Left renal cortex interstitium (tissue), 4 donors: ENCODE data around the gene CFTR. TPM values are rescaled to one million over a fixed set of nuclear protein-coding genes. Genes with fewer than 3 reads are reported as not detected.

Experiments
- DNase-seq, 4 donors: peaks; one replicate each; pipeline ENCODE4 v3.0.0-alpha.2; 2013; ENCODE audit warnings: low read depth in 4 of 4, low spot score in 2 of 4, missing footprints in 1 of 4
- polyA plus RNA-seq, 4 donors: library from polyadenylated mRNA; unstranded; fragments of 120-200 nt; gene quantifications; one replicate each; pipeline ENCODE4 v1.2.1, GENCODE V29; 2013; ENCODE audit not compliant: insufficient read length in 4 of 4

CFTR gene
- polyA plus RNA-seq, 4 donors, result 2.1 to 11.1 (median 4.5) TPM

DNA sequence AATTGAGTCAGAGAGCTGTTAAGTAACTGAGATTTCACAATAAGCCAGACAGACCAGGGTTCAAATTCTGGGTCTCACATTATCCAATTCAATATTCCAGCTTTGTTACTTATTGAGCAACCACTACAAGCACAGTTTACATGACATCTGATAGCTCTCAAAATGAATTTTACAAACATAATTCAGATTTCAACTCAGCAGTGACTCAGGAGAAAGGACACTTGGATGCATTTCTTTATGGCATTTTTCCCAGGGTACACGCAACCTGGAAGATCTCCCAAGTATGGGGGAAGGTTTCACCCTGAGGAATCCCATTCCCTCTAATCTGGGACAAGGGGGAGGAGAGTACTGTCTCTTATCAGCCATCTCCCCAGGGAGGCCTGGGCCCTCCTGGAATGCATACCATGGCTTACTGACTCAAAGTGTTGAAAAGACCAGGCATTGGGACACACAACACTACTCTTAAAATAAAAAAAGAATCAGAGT, 102.4 kb downstream of the CFTR start:
- no peak for DNase-seq

DNA sequence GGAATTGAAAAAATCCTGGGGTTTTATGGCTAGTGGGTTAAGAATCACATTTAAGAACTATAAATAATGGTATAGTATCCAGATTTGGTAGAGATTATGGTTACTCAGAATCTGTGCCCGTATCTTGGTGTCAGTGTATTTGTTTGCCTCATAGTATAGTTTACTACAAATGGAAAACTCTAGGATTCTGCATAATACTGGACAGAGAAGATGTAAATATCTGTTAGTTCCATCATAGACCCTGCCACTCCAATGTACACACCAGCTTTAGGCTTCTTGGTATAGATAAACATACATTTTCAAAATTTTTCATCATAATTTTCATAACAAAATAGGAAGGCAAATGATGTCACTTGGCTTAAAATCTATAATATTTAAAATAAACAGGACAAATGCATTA, 108.1 kb downstream of the CFTR start:
- no peak for DNase-seq

DNA sequence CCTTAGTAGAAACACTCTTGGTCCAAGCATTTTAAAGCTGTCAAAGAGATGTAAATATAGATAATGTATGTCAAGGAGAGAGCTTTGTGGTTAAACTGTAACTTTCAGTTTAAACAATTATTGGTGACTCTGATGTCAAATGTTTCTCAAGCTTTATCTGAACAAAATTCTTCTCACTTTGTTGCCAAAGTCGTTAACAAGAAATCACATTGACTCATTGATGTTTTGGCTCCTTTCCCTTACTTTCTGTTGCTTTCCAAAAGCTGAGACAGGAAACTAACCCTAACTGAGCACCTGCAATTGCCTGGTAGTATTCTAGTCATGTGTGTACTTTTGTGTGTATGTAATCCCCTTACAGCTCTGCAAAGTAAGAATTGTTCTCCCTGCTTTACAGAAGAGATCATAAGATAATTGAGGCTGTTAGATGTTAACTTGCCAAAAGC, 108.5 kb downstream of the CFTR start:
- DNase-seq, result no peak

DNA sequence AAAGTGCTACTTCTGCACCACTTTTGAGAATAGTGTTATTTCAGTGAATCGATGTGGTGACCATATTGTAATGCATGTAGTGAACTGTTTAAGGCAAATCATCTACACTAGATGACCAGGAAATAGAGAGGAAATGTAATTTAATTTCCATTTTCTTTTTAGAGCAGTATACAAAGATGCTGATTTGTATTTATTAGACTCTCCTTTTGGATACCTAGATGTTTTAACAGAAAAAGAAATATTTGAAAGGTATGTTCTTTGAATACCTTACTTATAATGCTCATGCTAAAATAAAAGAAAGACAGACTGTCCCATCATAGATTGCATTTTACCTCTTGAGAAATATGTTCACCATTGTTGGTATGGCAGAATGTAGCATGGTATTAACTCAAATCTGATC, 110.4 kb downstream of the CFTR start:
- DNase-seq, result no peak

DNA sequence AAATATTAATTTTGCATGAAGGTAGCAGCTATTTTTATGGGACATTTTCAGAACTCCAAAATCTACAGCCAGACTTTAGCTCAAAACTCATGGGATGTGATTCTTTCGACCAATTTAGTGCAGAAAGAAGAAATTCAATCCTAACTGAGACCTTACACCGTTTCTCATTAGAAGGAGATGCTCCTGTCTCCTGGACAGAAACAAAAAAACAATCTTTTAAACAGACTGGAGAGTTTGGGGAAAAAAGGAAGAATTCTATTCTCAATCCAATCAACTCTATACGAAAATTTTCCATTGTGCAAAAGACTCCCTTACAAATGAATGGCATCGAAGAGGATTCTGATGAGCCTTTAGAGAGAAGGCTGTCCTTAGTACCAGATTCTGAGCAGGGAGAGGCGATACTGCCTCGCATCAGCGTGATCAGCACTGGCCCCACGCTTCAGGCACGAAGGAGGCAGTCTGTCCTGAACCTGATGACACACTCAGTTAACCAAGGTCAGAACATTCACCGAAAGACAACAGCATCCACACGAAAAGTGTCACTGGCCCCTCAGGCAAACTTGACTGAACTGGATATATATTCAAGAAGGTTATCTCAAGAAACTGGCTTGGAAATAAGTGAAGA, 112.3 kb downstream of the CFTR start:
- no peak for DNase-seq

DNA sequence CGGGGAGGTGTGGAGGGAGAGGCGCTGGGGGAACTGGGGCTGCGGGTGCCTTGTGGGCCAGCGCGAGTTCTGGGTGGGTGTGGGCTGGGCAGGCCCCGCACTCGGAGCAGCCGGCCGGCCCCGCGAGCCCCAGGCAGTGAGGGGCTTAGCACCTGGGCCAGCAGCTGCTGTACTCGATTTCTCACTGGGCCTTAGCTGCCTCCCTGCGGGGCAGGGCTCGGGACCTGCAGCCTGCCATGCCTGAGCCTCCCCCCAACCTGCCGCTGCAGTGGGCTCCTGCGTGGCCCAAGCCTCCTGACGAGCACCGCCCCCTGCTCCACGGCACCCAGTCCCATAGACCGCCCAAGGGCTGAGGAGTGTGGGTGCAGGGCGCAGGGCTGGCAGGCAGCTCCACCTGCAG, 116.3 kb downstream of the CFTR start:
- DNase-seq, result no peak

DNA sequence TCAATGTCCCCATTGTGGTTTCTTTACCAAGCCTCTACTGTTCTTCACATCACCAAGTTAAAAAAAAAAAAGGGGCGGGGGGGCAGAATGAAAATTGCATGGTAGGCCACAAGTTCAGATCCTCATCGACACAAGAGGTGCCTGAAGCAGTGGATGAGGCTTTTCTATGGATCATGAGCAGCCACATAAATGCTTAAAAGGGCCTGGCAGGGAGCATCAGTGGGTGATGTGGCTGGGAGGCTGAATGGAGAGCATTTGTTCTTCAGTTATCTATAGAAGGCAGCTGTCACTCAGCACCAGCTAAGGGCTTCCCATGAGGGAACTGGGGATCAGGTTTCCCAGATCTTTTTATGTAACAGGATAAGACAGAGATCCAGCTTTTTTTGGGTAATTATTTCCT, 117.9 kb downstream of the CFTR start:
- no peak for DNase-seq

DNA sequence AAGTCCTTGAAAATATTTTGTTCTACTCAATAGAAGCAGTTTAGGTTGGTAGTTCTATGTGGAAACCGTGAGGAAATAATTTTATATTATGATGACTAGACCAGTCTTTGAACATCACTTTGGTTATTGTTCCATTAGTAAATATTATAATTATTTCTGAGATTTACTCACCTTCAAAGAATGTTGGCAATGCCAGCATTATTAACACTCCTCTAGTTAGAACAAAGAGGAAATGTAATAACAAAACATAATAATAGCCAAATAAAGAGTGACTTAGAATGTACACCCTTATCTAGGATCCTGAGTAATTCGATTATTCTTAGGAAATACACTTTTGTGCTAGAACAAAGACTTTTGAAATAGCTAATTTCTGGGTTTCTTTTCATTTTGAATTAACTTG, 121.1 kb downstream of the CFTR start:
- no peak for DNase-seq

DNA sequence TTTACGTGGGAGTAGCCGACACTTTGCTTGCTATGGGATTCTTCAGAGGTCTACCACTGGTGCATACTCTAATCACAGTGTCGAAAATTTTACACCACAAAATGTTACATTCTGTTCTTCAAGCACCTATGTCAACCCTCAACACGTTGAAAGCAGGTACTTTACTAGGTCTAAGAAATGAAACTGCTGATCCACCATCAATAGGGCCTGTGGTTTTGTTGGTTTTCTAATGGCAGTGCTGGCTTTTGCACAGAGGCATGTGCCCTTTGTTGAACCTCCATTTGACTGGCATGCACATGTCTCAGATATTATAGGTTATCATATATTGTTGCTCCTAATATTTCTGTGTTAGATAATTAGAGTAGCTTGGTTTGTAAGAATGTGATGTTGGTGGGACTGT, 123.8 kb downstream of the CFTR start:
- DNase-seq, result no peak

DNA sequence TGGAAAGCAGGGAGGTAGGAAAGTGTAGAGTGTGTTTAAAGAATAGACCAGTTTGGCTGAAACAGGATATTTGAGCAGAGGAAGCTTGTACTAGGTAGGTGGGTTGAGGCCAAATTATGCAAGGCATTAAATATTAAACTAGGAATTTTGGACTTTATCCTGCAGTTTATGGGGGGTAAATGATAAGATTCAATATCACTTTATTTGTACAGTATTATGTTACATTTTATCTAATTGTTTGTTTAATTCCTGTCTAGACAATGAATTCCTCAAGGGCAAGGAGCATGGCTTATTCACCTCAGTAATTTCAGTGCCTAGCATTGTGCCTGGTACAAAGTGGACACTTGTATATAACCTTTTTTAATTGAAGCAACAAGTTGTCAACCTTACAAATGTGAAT, 125.9 kb downstream of the CFTR start:
- DNase-seq, result no peak

DNA sequence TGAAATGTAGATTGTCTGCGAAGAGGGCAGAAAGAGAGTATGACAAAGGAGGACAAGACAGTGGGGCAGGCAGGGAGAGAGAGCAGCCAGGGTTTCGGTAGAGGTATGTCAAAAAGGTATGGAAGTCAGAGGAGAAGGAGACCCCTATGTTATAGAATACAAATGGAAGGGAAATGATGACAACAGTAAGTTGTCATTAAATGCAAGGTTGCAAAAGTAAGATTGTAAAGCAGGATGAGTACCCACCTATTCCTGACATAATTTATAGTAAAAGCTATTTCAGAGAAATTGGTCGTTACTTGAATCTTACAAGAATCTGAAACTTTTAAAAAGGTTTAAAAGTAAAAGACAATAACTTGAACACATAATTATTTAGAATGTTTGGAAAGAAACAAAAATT, 126.3 kb downstream of the CFTR start:
- DNase-seq, result no peak

DNA sequence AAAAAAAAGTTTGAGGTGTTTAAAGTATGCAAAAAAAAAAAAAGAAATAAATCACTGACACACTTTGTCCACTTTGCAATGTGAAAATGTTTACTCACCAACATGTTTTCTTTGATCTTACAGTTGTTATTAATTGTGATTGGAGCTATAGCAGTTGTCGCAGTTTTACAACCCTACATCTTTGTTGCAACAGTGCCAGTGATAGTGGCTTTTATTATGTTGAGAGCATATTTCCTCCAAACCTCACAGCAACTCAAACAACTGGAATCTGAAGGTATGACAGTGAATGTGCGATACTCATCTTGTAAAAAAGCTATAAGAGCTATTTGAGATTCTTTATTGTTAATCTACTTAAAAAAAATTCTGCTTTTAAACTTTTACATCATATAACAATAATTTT, 130.6 kb downstream of the CFTR start:
- DNase-seq, result no peak

DNA sequence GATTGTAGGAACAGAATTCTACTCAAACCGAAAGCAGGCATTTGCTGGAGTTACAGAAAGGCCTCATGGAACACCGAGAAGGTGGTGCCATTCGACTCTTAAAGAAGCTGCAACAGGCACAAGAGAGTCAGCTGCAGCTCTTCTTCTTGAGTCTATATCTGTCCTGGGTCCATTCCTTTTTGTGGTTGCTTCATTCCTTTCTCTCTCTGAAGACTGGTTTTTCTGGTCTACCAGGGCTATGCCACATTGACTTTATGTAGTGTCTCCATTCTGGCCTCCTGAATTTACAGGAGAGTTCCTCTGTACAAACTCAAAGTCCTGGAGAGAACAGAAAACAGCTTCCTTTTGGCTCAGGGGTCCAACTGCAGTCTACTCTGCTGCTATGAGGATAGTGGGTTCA, 132.8 kb downstream of the CFTR start:
- DNase-seq, result no peak

DNA sequence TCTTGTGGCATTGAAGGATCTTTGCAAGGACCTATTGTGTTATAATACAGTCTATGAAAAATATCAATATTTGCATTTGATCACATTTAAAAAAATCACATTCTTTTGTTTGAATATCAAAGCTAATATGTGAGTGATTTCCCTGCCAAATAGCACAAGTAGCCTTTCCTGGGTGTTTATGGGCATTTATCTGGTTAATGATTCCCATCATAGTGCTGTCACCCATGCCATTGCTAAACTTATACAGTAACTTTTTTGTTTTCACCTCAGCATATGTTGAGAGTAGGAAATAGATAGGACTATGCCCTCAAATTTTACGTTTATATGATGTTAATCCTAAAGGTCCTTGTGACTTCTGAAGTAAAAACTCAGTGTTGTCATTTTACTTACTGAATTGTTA, 136.9 kb downstream of the CFTR start:
- DNase-seq, result no peak

DNA sequence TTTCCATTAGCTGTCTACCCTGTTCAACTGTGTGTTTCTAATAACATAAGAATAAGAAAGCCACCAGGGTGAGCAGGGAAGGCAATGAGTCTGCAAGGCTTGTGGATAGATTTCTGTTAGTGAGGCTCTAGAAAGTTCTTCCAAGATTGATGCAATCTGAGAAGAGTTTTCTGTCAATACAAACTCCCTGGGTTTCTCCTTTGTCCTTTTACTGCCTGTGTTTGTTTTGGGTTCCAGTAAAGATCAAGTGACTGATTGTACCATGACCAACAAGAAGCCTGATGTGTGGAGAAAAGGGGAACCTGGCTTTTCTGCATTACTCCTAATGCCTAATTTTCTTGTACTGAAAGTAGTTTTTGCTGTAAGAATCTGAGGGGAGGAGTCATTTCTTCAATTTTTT, 139.9 kb downstream of the CFTR start:
- DNase-seq, result no peak

DNA sequence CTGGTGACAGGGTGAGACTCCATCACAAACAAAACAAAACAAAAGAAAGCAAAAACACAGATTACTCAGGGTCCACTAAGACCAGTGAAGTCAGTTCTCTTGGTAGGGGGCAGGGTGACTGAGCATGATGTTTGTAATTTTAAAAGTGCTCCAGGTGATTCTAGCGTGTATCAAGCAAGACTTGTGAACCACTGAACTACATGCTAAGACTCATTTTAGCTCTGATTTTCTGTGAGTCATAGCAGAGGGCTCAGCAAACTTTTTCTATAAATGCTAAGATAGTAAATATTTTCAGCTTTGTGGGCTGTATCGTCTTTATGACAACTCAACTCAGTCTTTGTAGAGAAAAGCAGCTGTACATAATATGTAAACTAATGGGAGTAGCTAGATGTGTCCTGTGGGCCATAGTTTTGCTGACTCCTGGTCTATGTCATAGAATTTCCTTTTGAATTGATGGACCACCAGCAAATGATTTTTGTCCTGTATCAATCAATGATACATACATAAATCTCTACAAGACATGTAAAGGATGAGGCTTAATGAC, 141.3 kb downstream of the CFTR start:
- DNase-seq, result no peak

DNA sequence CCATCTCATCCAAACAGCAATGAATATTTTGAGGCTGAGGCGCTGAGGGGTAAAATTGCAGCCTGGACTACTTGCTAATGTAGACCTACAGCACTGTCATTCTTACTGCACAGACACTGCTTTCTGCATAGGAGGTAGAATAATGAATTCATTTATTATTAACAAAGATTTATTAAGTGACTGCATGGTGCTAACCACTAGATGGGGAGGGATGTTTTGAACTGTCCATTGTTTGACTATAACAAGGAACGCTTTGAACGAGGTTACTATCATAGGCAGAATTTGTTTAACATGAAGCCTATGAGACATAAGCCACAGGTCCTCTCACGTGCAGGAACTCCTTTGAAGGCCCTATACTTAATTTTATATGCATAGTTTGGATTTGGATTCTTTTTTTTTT, 143.8 kb downstream of the CFTR start:
- DNase-seq, result no peak

DNA sequence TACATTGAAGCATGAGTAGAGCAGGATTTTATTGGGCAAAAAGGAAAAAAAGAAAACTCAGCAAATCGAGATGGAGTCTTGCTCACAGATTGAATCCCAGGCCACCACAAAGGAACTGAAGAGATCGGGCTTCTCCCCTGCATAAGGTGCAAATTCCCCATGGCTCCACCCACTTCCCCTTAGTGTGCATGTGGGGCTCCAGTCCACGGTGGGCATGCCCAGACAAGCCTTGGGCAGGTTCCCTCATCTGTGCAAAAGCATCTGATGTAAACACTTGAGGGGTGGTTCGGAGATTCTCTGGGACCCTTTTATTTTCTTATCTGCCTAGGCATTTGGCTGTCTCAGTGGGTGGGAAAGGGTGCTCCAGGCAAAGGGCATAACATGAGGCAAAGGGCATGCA, 150.7 kb downstream of the CFTR start:
- DNase-seq, result no peak

DNA sequence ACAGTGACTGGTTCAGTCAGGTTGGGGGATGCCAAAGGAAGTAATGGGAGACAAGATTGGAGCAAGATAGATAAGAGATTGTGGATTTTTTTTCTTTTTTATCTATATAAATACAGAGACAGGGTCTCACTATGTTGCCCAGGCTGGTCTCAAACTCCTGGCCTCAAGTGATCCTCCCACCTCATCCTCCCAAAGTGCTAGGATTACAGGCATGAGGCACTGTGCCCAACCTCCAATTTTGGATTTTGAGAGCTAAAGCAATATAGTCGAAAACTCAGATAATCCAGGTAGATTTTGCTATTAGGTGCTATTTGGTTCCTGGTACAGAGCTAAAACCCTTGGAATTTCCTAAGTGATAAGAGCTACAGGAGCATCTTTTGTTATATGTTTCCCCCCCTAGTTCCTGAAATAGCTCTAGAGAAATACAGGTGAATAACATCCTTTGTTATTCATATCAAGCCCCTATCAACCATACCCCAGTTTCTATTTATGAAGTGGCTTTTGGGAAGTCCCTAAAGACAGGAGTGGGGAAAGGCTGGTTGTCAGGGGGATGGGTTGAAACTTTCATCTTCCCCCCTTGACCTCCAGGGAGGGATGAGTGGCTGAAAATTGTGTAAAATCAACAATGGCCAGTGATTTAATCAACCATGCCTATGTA, 151.2 kb downstream of the CFTR start:
- no peak for DNase-seq

DNA sequence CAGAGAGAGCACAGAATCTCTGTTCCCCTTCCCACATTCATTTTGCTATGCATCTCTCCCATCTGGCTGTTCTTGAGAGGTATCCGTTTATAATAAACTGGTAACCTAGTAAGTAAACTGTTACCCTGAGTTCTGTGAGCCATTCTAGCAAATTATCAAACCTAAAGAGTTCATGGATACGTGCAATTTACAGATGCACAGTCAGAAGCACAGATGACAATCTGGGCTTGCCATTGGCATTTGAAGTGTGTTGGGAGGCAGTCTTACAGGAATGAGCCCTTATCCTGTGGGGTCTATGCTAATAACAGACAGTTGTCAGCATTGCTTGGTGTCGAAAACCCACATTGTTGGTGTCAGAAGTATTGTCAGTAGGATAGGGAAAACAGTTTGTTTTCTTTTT, 151.8 kb downstream of the CFTR start:
- no peak for DNase-seq

DNA sequence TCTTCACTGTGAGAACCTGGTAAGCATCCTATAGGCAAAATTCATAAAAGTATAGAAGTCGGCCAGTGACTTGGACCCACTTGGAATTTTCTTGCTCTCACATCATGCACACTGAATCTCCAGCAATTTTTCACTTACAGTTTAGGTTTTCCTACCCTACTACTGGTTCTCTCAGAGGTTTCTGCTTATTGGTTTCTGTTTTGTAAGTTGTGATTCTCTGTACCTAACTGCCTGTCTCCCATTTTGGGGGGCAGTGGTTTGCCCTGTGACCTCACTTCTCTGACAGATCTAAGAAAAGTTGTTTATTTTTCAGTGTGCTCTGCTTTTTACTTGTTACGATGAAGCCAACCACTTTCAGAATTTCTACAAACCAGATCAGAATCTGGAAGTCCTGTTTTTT, 158.1 kb downstream of the CFTR start:
- no peak for DNase-seq

DNA sequence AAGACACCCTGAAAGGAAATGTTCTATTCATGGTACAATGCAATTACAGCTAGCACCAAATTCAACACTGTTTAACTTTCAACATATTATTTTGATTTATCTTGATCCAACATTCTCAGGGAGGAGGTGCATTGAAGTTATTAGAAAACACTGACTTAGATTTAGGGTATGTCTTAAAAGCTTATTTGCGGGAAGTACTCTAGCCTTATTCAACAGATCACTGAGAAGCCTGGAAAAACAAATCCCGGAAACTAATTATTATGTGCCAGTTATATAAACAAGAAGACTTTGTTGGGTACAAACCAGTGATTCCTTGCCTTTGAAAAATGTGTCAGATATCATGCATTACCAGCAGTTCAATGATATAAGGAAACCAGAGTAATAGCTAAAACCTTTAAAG, 160.1 kb downstream of the CFTR start:
- no peak for DNase-seq
